IPS-NIHi11 (cell line): ENCODE measurements around the gene RTL9.
A peak's percentile ranks its signal among the peaks of the same experiment; 100 is the strongest.
"Not testable (repeated sequence)": the region's sequence is repeated elsewhere in the genome, so short reads cannot be mapped to it uniquely, and the experiment has no call there.

Experiments used
- DNase-seq: peaks from one replicate; pipeline ENCODE4 v3.0.0; 2012; ENCODE audit warnings: mixed read lengths, low spot score

RTL9 gene

GRCh38 chrX:110406250-110406649, 47.6 kb downstream of the RTL9 start:
- not testable (repeated sequence) for DNase-seq

GRCh38 chrX:110406822-110407221, 48.2 kb downstream of the RTL9 start:
- no peak for DNase-seq

GRCh38 chrX:110407910-110408545, 49.4 kb downstream of the RTL9 start:
- DNase-seq, result peak; percentile 32
